PC-9 (cell line): ENCODE data around the gene NOC2L.

ENCODE experiments used
- EZH2 ChIP-seq: fragments of 200-600 bp; sonication (generic); IDR thresholded peaks from 2 replicates; pipeline ENCODE4 v1.8.0; 2017; ENCODE audit warnings: antibody characterized with exemption, low read depth
- TF ChIP-seq, protein P1 (sequence below): fragments of 200-600 bp; sonication (generic); conservative IDR thresholded peaks from 2 replicates; pipeline ENCODE4 v1.6.1; 2017; ENCODE audit warnings: mixed run types, antibody characterized with exemption, mild to moderate bottlenecking, moderate library complexity

DNA sequence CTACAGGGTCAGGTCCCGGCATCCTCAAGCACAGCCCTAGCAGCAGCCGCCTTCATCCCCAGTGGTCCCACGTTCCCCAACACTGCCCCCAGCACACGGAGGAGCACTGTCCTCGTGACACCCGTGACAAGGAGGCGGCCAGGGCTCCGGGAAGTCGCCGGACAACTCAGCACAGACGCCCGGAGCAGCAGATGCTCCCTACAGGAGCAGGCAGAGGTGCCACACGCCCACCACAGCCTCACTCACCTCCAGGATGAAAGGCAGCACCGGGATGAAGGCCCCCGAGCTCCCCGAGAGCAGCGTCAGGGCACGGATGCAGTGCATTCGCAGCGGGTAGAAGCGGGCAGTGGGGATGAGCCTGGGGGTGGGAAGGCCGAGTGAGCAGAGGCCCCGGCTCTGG, 8.2 kb downstream of the NOC2L start:
- TF ChIP-seq, protein P1, sequence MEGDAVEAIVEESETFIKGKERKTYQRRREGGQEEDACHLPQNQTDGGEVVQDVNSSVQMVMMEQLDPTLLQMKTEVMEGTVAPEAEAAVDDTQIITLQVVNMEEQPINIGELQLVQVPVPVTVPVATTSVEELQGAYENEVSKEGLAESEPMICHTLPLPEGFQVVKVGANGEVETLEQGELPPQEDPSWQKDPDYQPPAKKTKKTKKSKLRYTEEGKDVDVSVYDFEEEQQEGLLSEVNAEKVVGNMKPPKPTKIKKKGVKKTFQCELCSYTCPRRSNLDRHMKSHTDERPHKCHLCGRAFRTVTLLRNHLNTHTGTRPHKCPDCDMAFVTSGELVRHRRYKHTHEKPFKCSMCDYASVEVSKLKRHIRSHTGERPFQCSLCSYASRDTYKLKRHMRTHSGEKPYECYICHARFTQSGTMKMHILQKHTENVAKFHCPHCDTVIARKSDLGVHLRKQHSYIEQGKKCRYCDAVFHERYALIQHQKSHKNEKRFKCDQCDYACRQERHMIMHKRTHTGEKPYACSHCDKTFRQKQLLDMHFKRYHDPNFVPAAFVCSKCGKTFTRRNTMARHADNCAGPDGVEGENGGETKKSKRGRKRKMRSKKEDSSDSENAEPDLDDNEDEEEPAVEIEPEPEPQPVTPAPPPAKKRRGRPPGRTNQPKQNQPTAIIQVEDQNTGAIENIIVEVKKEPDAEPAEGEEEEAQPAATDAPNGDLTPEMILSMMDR, result no peak
- TF ChIP-seq EZH2, result no peak
